Muscle layer of duodenum (tissue), 2 donors: ENCODE results near the gene CPEB3.
"Not testable (repeated sequence)": the region's sequence is repeated elsewhere in the genome, so short reads cannot be mapped to it uniquely, and the experiment has no call there.

Experiments
- H3K27ac ChIP-seq: one replicate; pipeline ENCODE4 v1.7.0; 2013; ENCODE audit warnings: mild to moderate bottlenecking, low read length
- H3K27me3 ChIP-seq: one replicate; pipeline ENCODE4 v1.7.0; 2013; ENCODE audit warnings: low read depth, mild to moderate bottlenecking, control low read depth, low read length
- H3K36me3 ChIP-seq, 2 donors: one replicate each; pipeline ENCODE4 v1.7.0; 2013; ENCODE audit warnings: low read length in 2 of 2, control low read depth in 1 of 2, mild to moderate bottlenecking in 1 of 2; ENCODE audit not compliant: insufficient read depth in 2 of 2, control insufficient read depth in 1 of 2
- H3K4me1 ChIP-seq, 2 donors: one replicate each; pipeline ENCODE4 v1.7.0; 2013; ENCODE audit warnings: low read length in 2 of 2, mild to moderate bottlenecking in 2 of 2, control low read depth in 1 of 2, moderate library complexity in 1 of 2; ENCODE audit not compliant: insufficient read depth in 2 of 2, control insufficient read depth in 1 of 2
- H3K4me3 ChIP-seq, 2 donors: one replicate each; pipeline ENCODE4 v1.7.0; 2013; ENCODE audit warnings: low read length in 2 of 2, low read depth in 1 of 2, mild to moderate bottlenecking in 1 of 2
- H3K9me3 ChIP-seq, 2 donors: one replicate each; pipeline ENCODE4 v1.7.0; 2013; ENCODE audit warnings: low read length in 2 of 2, control low read depth in 1 of 2, mild to moderate bottlenecking in 1 of 2; ENCODE audit not compliant: control insufficient read depth in 1 of 2
- donor health status: healthy.

Gene CPEB3

DNA sequence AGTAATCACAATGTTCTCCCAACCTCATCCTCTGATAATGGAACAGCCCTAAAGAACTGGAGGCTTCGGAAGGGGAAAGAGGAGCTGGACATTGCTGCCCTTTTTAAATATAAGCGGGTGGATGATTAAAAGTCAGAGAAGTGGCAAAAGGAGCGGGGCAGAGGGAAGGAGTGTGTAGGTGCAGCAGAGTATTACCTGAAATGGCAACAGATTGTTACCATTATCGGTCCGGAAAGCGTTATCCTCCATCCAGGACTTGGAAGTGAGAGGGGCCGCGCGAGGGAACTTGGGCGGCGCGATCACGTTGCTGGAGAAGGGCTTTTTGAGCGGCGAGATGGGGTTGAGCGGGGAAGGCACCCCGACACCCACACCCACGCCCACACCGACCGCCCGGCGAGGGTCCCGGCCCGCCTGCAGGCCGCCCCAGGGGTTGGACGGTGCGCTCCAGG lies 51.7 kb downstream of the CPEB3 start:
- H3K27me3 ChIP-seq: no peaks in the 10 kb centered on the region
- H3K27ac ChIP-seq: peak overlapping the region; percentile 80
- H3K4me3 ChIP-seq: peak overlapping the region; percentile 71 to 84
- peaks cover 13 to 16% of the 10 kb centered on the region in 2 donors for H3K4me1 ChIP-seq
- H3K9me3 ChIP-seq: no peaks in the 10 kb centered on the region
- H3K36me3 ChIP-seq: no peaks in the 10 kb centered on the region

DNA sequence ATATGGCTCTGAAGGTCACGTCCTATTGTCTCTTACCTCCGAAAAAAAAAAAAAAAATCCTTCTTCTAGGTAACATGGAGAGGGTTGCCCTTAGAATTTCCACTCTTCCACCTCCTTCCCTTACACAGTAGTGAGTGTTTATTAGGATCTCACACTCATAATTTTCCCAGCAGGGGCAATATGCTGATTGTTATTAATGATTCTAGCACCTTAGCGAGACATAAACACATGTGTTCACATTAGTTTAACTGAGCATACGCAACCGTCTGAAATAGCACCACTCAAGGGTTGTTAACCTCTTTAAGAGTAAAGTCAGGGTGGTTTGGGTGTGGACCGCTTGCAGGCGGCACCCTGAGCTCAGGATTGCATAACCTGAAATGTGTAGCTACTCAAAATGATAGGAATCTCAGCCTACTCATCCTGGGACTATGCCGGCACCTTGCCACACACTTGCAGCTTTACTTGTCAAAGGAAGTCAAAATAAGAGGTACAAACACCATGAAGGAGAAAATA lies 52.2 kb downstream of the CPEB3 start:
- Histone ChIP-seq H3K27ac (peak overlapping the region; percentile 80), H3K9me3 (no peaks in the 10 kb centered on the region), H3K4me1 (peaks cover 13 to 16% of the 10 kb centered on the region in 2 donors), H3K4me3 (peak overlapping the region; percentile 71 to 84), H3K36me3 (no peaks in the 10 kb centered on the region), H3K27me3 (no peaks in the 10 kb centered on the region)

DNA sequence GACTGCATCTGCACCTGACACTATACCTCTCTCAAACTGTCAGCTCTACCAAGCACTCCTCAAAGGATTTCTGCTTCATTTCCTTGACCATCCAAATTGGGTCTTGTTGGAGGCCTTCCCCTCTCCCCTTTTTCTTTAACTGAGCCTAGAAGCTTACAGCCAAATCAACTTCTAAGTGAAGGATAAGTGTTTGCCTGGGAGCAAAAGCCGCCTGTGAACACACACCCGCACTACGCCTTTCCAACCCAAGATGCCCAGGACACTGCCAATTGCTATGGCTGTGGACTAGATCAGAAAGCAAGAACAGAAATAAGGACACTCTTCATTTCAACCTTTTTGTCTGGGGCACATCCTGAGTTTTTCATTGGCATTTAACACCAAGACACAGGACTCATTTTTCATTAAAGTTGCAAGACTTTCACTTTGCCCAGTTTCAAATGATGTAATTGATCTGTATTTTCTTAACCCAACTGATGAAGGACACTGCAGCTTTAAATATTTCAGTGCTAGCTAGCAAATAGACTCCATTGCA lies 52.8 kb downstream of the CPEB3 start:
- no peaks in the 10 kb centered on the region for H3K27me3 ChIP-seq
- H3K27ac ChIP-seq: peak overlapping the region; percentile 80
- peaks cover 13 to 16% of the 10 kb centered on the region in 2 donors for H3K4me1 ChIP-seq

DNA sequence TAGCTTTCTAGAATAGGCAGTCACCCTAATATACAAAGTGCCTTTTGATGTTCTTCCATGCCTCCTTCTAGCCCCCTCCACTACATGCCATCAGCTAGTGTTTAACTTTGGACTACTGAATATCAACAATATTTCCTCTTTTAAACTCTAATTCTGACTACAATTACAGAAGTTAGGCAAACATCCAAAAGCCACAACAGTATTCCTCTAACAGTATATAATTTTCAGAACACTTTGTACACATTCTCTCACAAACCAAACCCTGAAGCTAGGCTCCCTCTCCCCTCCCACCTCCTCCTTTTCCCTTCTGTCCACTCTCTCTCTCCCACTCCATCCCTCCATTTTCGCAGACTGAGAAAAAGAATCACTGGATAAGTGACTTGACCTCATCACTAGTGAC lies 59.7 kb downstream of the CPEB3 start:
- peaks cover 0 to 3% of the 10 kb centered on the region in 2 donors for H3K36me3 ChIP-seq
- no peak overlapping the region for H3K4me3 ChIP-seq
- H3K27me3 ChIP-seq: no peaks in the 10 kb centered on the region
- no peaks in the 10 kb centered on the region for H3K9me3 ChIP-seq
- peaks cover 0 to 8% of the 10 kb centered on the region in 2 donors for H3K4me1 ChIP-seq
- H3K27ac ChIP-seq: no peak overlapping the region

More for the DNA sequence above, 52.8 kb downstream of the CPEB3 start:
- H3K36me3 ChIP-seq: no peaks in the 10 kb centered on the region
- H3K9me3 ChIP-seq: no peaks in the 10 kb centered on the region
- peak overlapping the region; percentile 71 to 84 for H3K4me3 ChIP-seq

DNA sequence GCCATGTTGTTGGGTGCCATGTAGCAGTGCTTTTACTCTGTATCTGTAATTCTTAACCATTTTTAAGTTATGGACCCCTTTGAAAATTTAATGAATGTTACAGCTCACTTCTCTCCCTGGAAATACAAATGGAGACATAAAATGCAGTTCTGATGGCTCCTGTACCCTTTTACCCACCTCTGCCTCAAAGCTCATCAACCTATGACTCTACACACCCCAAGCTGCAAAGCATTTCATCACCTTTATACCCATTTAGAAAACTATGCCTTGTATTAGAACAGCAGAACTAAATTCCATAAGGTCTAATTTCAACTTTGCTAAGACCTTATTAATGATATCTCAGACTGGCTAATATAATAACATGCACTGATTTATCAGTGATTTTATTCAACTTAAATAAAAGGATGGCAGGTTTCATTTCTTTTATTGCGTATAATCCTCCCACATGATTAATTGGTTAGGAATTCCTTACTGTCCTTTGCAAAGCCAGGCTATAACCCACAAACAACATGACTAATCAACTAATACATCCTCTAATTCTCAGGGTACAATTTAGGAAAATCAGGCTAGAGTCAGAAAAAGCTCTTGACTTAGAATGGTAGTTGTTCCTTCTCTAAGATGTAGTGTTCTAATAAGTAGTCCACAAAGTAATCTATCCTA lies 68.1 kb downstream of the CPEB3 start:
- Histone ChIP-seq H3K36me3 (no peaks in the 10 kb centered on the region), H3K27me3 (no peaks in the 10 kb centered on the region), H3K27ac (no peak overlapping the region), H3K9me3 (no peaks in the 10 kb centered on the region), H3K4me1 (peaks cover 0 to 4% of the 10 kb centered on the region in 2 donors), H3K4me3 (no peak overlapping the region)

DNA sequence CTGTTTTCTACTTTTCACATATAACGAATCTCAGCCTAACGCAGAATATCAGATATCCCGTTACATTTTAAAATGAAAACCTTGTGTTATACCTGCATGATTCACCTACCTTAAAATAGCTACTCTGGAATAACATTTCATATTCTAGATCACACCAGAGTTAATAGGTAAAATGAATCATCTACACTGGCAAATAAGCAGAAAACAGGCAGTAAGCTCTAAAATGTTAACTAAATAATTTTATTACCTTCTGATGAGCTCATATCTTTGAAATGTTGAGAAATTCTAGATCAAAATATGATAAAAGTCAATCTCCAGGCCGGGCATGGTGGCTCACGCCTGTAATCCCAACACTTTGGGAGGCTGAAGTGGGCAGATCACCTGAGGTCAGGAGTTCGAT lies 71.3 kb downstream of the CPEB3 start:
- Histone ChIP-seq H3K9me3 (no peaks in the 10 kb centered on the region), H3K36me3 (no peaks in the 10 kb centered on the region), H3K4me1 (peaks cover 0 to 4% of the 10 kb centered on the region in 2 donors), H3K27me3 (no peaks in the 10 kb centered on the region), H3K27ac (no peak overlapping the region), H3K4me3 (no peak overlapping the region)

DNA sequence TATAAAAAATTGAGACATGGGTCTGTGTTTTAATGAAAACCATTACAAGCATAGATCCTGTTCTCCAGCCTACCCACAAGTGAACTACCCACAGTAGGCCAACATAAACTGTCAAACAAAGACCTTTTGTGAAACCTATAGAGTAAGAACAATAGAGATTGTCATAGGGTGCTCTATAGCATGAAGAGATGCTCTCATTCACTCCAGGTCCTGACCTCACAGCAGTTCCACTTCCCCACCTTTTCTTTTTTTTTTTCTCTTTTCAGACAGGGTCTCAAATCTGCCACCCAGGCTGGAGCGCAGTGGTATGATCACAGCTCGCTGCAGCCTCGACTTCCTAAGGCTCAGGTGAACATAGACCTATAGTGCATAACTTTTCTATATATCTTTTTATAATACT lies 72.3 kb downstream of the CPEB3 start:
- H3K4me3 ChIP-seq: no peak overlapping the region

DNA sequence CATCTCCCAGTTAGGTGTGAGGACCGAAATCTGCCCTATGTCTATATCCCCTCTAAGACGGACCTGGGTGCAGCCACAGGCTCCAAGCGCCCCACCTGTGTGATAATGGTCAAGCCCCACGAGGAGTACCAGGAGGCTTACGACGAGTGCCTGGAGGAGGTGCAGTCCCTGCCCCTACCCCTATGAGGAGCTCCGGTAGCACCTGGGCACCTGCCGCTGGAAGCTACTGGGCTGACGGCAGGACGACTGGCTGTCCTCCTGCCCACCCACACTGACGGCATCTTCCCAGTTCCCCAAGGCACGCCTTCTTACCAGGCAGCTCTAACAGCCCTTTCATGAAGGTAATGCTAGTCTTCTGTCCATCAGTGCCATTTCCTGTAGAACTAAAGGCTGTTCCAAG lies 74.3 kb downstream of the CPEB3 start:
- not testable (repeated sequence) for H3K4me1 ChIP-seq, H3K4me3 ChIP-seq, H3K36me3 ChIP-seq, H3K9me3 ChIP-seq, H3K27me3 ChIP-seq, H3K27ac ChIP-seq

More for the DNA sequence above, 72.3 kb downstream of the CPEB3 start:
- peaks cover 0 to 4% of the 10 kb centered on the region in 2 donors for H3K4me1 ChIP-seq
- H3K9me3 ChIP-seq: no peaks in the 10 kb centered on the region
- H3K27ac ChIP-seq: no peak overlapping the region
- no peaks in the 10 kb centered on the region for H3K27me3 ChIP-seq
- no peaks in the 10 kb centered on the region for H3K36me3 ChIP-seq

DNA sequence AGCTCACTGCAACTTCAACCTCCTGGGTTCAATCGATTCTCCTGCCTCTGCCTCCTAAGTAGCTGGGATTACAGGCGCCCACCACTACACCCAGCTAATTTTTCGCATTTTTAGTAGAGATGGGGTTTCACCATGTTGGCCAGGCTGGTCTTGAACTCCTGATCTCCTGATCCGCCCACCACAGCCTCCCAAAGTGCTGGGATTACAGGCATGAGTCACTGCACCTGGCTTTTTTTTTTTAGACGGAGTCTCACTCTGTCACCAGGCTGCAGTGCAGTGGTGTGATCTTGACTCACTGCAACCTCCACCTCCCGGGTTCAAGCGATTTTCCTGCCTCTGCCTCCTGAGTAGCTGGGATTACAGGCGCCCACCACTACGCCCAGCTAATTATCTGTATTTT lies 75.7 kb downstream of the CPEB3 start:
- H3K9me3 ChIP-seq, H3K4me1 ChIP-seq, H3K4me3 ChIP-seq, H3K27ac ChIP-seq, H3K27me3 ChIP-seq, H3K36me3 ChIP-seq: not testable (repeated sequence)

DNA sequence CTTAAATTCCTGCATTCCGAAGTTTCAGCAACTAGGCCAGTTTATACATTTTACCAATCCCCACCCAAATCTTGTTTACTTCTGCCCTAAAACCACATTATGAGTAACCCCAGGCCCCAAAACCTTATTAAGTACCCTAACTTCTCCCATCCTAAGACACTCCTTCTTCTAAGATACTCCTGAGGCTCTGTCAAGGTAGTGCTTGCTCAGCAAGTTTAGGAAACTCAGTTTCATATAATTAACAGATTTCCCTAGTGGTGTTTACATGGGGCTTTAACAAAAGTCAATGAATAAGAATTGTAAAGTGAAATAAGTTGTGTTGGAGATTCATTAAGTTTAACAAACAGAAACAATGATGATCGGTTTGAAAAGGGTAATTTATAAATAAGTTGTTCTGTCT lies 77.8 kb downstream of the CPEB3 start:
- Histone ChIP-seq H3K27me3 (no peaks in the 10 kb centered on the region), H3K4me3 (no peak overlapping the region), H3K36me3 (no peaks in the 10 kb centered on the region), H3K4me1 (peaks cover 3 to 13% of the 10 kb centered on the region in 2 donors), H3K27ac (no peak overlapping the region), H3K9me3 (no peaks in the 10 kb centered on the region)

DNA sequence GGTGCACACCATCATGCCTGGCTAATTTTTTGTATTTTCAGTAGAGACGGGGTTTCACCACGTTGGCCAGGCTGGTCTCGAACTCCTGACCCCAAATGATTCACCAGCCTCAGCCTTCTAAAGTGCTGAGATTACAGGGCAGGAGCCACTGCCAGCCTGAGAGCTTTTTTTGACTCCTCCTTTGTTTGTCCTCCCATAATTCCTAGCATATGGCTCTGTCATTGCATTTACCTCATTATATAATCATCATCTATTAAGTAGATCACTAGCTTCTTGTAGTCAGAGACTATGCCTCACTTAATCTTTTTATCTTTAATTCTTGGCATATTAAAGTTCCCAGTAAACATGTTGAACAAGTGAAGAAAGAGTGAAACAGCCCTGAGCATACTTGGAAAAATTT lies 82.1 kb downstream of the CPEB3 start:
- Histone ChIP-seq H3K9me3 (no peaks in the 10 kb centered on the region), H3K4me1 (peaks cover 3 to 16% of the 10 kb centered on the region in 2 donors), H3K4me3 (no peak overlapping the region), H3K36me3 (no peaks in the 10 kb centered on the region), H3K27ac (no peak overlapping the region), H3K27me3 (no peaks in the 10 kb centered on the region)
